Fibroblast of skin of right biceps (primary cell): ENCODE results near the gene OGFRL1.

ENCODE experiments used
- DNase-seq: peaks from one replicate; pipeline ENCODE4 v3.0.0-alpha.2; 2013

The OGFRL1 gene

GRCh38 chr6:71287038-71287437, 1.6 kb upstream of the OGFRL1 start:
- no peak for DNase-seq

GRCh38 chr6:71287926-71288227, 734 bp upstream of the OGFRL1 start:
- DNase-seq: no peak

GRCh38 chr6:71289039-71289801, 609 bp downstream of the OGFRL1 start:
- no peak for DNase-seq

- DNase-seq: no peak
Observed at GRCh38 chr6:71289802-71290175, 1.2 kb downstream of the OGFRL1 start.

GRCh38 chr6:71290611-71291010, 2.0 kb downstream of the OGFRL1 start:
- no peak for DNase-seq

- DNase-seq: no peak
Observed at GRCh38 chr6:71292001-71292400, 3.4 kb downstream of the OGFRL1 start.

- peak; percentile 72 for DNase-seq
Observed at GRCh38 chr6:71294121-71294523, 5.5 kb downstream of the OGFRL1 start.

- DNase-seq: no peak
Observed at GRCh38 chr6:71298459-71298858, 9.8 kb downstream of the OGFRL1 start.

- DNase-seq: no peak
Observed at GRCh38 chr6:71299541-71300470, 11.2 kb downstream of the OGFRL1 start.

- DNase-seq: no peak
Observed at GRCh38 chr6:71300561-71301168, 12.1 kb downstream of the OGFRL1 start.

- no peak for DNase-seq
Observed at GRCh38 chr6:71301546-71301945, 12.9 kb downstream of the OGFRL1 start.

GRCh38 chr6:71309656-71310055, 21.0 kb downstream of the OGFRL1 start:
- no peak for DNase-seq

GRCh38 chr6:71310261-71310660, 21.6 kb downstream of the OGFRL1 start:
- DNase-seq: no peak

- no peak for DNase-seq
Observed at GRCh38 chr6:71312089-71312488, 23.5 kb downstream of the OGFRL1 start.

- no peak for DNase-seq
Observed at GRCh38 chr6:71317441-71317840, 28.8 kb downstream of the OGFRL1 start.

- no peak for DNase-seq
Observed at GRCh38 chr6:71320041-71320440, 31.4 kb downstream of the OGFRL1 start.

GRCh38 chr6:71321314-71321713, 32.7 kb downstream of the OGFRL1 start:
- DNase-seq: no peak

- no peak for DNase-seq
Observed at GRCh38 chr6:71324194-71324785, 35.7 kb downstream of the OGFRL1 start.

GRCh38 chr6:71326611-71327010, 38.0 kb downstream of the OGFRL1 start:
- no peak for DNase-seq

GRCh38 chr6:71330501-71330900, 41.9 kb downstream of the OGFRL1 start:
- DNase-seq: no peak

- DNase-seq: no peak
Observed at GRCh38 chr6:71332012-71332411, 43.4 kb downstream of the OGFRL1 start.

- DNase-seq: no peak
Observed at GRCh38 chr6:71333050-71333449, 44.4 kb downstream of the OGFRL1 start.

- DNase-seq: peak; percentile 90
Observed at GRCh38 chr6:71333697-71334096, 45.1 kb downstream of the OGFRL1 start.
